Occipital lobe (tissue), 2 donors: Measurements from ENCODE around the gene SSTR4. TPM values are rescaled to one million over a fixed set of nuclear protein-coding genes. Genes with fewer than 3 reads are reported as not detected.

Source experiments
- DNase-seq: peaks from one replicate; lab custom pipeline; 2025; lab: John Stamatoyannopoulos, UW
- total RNA-seq: library from RNA; depleted of rRNA; stranded (reverse); fragments of >200 nt; gene quantifications from one replicate; pipeline ENCODE4 v1.2.3, GENCODE V29; 2014

Gene SSTR4
- total RNA-seq, 1 donor from 2014 or later = not detected

GRCh38 chr20:23065266-23066201 lies 30.4 kb downstream of the SSTR4 start:
- no peak for DNase-seq

GRCh38 chr20:23066772-23067171 lies 31.7 kb downstream of the SSTR4 start:
- no peak for DNase-seq

GRCh38 chr20:23068283-23068682 lies 33.2 kb downstream of the SSTR4 start:
- no peak for DNase-seq

- no peak for DNase-seq
Measured at GRCh38 chr20:23069108-23069507, 34.0 kb downstream of the SSTR4 start.

- DNase-seq = no peak
Measured at GRCh38 chr20:23071398-23071797, 36.3 kb downstream of the SSTR4 start.

- DNase-seq = no peak
Measured at GRCh38 chr20:23071996-23072395, 36.9 kb downstream of the SSTR4 start.

- DNase-seq = no peak
Measured at GRCh38 chr20:23072892-23073586, 37.9 kb downstream of the SSTR4 start.

- DNase-seq = no peak
Measured at GRCh38 chr20:23074052-23074451, 38.9 kb downstream of the SSTR4 start.

- DNase-seq = no peak
Measured at GRCh38 chr20:23077277-23077676, 42.2 kb downstream of the SSTR4 start.

- no peak for DNase-seq
Measured at GRCh38 chr20:23078351-23079015, 43.4 kb downstream of the SSTR4 start.

GRCh38 chr20:23079016-23079351 lies 43.9 kb downstream of the SSTR4 start:
- DNase-seq = no peak

- no peak for DNase-seq
Measured at GRCh38 chr20:23079926-23080325, 44.8 kb downstream of the SSTR4 start.

GRCh38 chr20:23080521-23080920 lies 45.4 kb downstream of the SSTR4 start:
- no peak for DNase-seq

GRCh38 chr20:23081263-23081819 lies 46.2 kb downstream of the SSTR4 start:
- no peak for DNase-seq

GRCh38 chr20:23082846-23083552 lies 47.9 kb downstream of the SSTR4 start:
- no peak for DNase-seq

- no peak for DNase-seq
Measured at GRCh38 chr20:23083553-23084220, 48.6 kb downstream of the SSTR4 start.

- DNase-seq = no peak
Measured at GRCh38 chr20:23084282-23084844, 49.3 kb downstream of the SSTR4 start.

- DNase-seq = no peak
Measured at GRCh38 chr20:23084845-23085365, 49.8 kb downstream of the SSTR4 start.

- no peak for DNase-seq
Measured at GRCh38 chr20:23085436-23086055, 50.4 kb downstream of the SSTR4 start.
